ENCODE results near the gene GDF10. TPM values are rescaled to one million over a fixed set of nuclear protein-coding genes. Genes with fewer than 3 reads are reported as not detected.

The GDF10 gene
- total and polyA plus RNA-seq, 2 of the 13 experiments (the other 11 are each of a cell fraction or from before 2014, with no cell fraction given): 0.03 TPM; not detected in 1

GRCh38 chr10:47334466-47335295 lies 34.7 kb downstream of the GDF10 start (continued):
- TF ChIP-seq ZFP41 (CRISPR knock-in tag; IDR thresholded peaks at IDR 0.05; ENCODE audit: borderline replicate concordance): no peak

GRCh38 chr10:47335906-47336305 lies 35.9 kb downstream of the GDF10 start:
- H3K9me3 ChIP-seq (ENCODE audit: low read length): no peaks in the 10 kb centered on the region
- DNase-seq (ENCODE audit: low spot score): no peak
- WGBS (ENCODE audit: low lambda C conversion rate): 8% methylated on average over 2 of the region's 5 CpGs
- no peaks in the 10 kb centered on the region for H3K79me2 ChIP-seq (ENCODE audit: insufficient read depth, low read length)
- intact Hi-C loops (cut with micrococcal nuclease; ENCODE audit: unreplicated experiment) (loop anchor here (2.0 kb wide), 1 partner anchor 19 kb away; no protein-coding TSS in a partner anchor), in situ Hi-C loops (cut with HindIII; ENCODE audit: extremely low pct_ligation_motif_present, low pct_unique_long_range_greater_than_20kb) (no loop called here)
- no peak overlapping the region for H3K27ac ChIP-seq (ENCODE audit: extremely low read length, insufficient read depth, low read length)
- H3K9ac ChIP-seq (ENCODE audit: insufficient read depth, low read depth, low read length): no peak overlapping the region
- H3K4me2 ChIP-seq (ENCODE audit: low read depth, low read length): no peak overlapping the region
- H3K4me1 ChIP-seq (ENCODE audit: insufficient read depth, low read length): no peaks in the 10 kb centered on the region
- no peak overlapping the region for H3K4me3 ChIP-seq (replicated peaks in 1 of 3; ENCODE audit: insufficient read depth in 1 of 3, low read depth in 2 of 3, low read length in 3 of 3)
- ATAC-seq: no peak
- no peak overlapping the region for H2AFZ ChIP-seq (ENCODE audit: low read length)
- H4K20me1 ChIP-seq (ENCODE audit: insufficient read depth, low read length): no peaks in the 10 kb centered on the region
- H3K27me3 ChIP-seq (ENCODE audit: control insufficient read depth in 1 of 2, insufficient read depth in 2 of 2, low read length in 2 of 2): peaks cover 0 to 10% of the 10 kb centered on the region in 2 experiments; a peak in 1 of 5 replicates
- BruUV-seq (replicated peaks): no TSS peak
- no peaks in the 10 kb centered on the region for H3K36me3 ChIP-seq (replicated peaks in 1 of 2; ENCODE audit: control insufficient read depth in 1 of 2, insufficient read depth in 2 of 2, low read length in 2 of 2)
- ChIA-PET CTCF (ENCODE audit: low intra/inter-chr PET ratio, low total read pairs) (no interaction called here), POLR2A (no interaction called here)
- no peak for FAIRE-seq
- TF ChIP-seq ZBTB10 (CRISPR knock-in tag; IDR thresholded peaks at IDR 0.05; ENCODE audit: borderline replicate concordance) (no peak), ZNF550 (CRISPR knock-in tag; IDR thresholded peaks at IDR 0.05; ENCODE audit: borderline replicate concordance) (no peak), MTA3 (CRISPR knock-in tag; IDR thresholded peaks at IDR 0.05) (no peak), NR2F6 (IDR thresholded peaks at IDR 0.05) (no peak), NR2F6 (CRISPR knock-in tag; IDR thresholded peaks at IDR 0.05) (no peak), ZNF883 (CRISPR knock-in tag; IDR thresholded peaks at IDR 0.05; ENCODE audit: not compliant biosample characterization) (no peak), ZNF280B (CRISPR knock-in tag; IDR thresholded peaks at IDR 0.05; ENCODE audit: borderline replicate concordance) (no peak), GATAD1 (CRISPR knock-in tag; IDR thresholded peaks at IDR 0.05) (no peak), ZNF281 (CRISPR knock-in tag; IDR thresholded peaks at IDR 0.05; ENCODE audit: borderline replicate concordance) (no peak), ZNF33A (CRISPR knock-in tag; IDR thresholded peaks at IDR 0.05; ENCODE audit: borderline replicate concordance) (no peak), ATRX (CRISPR knock-in tag; IDR thresholded peaks at IDR 0.05; ENCODE audit: borderline replicate concordance) (no peak), IRF2 (CRISPR knock-in tag; IDR thresholded peaks at IDR 0.05) (no peak), ZNF598 (CRISPR knock-in tag; IDR thresholded peaks at IDR 0.05; ENCODE audit: borderline replicate concordance) (no peak)

Measured in HepG2 (cell line).